Stimulated activated CD4-positive, alpha-beta T cell treated with anti-CD3 and anti-CD28 coated beads, TNF-alpha, amount 100 ng/mL, for 24 hours (primary cell): ENCODE results near the gene NCBP1.

Experiments
- DNase-seq, 3 experiments: peaks; one replicate each; pipeline ENCODE4 v3.0.0-alpha.2; 2020; ENCODE audit warnings: low read depth in 3 of 3

Gene NCBP1

DNA sequence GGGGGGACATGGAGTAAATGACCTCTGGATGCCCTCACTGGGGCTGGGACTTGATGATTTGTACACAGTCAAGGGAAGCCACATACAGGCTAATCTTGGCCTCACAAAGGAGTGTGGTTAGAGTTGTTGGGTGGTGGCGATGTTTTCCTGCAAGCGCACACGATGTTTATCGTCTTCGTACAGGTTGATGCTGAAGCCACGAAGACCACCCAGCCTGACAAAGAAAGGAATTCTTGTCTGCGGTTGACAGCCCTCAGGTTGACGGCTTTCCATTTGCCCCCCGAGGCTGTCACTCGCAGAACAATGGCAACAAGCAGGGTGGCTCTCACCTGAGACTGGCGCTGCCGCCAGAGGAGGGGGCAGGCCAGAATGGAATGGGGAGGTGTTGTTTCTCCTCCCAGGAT is 77.6 kb downstream of the NCBP1 start:
- no peak for DNase-seq

GRCh38 chr9:97714435-97714834 is 80.8 kb downstream of the NCBP1 start:
- no peak for DNase-seq

DNA sequence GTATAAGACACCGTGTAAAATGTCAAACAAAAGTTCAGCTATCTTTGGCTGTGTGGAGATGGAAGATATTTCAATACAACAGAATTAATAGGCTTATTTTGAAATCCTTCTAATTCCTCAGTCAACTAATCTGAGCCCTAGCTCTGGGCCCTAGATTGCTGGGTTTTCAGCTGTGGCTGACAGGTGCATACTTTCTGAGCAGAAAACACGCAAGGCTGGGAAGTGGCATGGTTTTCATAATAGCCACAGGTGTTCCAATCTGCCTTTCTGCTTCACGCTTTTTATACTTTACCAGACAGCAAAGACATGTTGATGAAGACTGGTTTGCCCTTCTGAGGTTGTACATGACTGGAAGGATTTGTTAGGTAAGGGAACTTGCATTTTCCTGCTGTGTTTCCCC is 84.2 kb downstream of the NCBP1 start:
- no peak for DNase-seq

GRCh38 chr9:97721396-97721795 is 87.8 kb downstream of the NCBP1 start:
- no peak for DNase-seq

DNA sequence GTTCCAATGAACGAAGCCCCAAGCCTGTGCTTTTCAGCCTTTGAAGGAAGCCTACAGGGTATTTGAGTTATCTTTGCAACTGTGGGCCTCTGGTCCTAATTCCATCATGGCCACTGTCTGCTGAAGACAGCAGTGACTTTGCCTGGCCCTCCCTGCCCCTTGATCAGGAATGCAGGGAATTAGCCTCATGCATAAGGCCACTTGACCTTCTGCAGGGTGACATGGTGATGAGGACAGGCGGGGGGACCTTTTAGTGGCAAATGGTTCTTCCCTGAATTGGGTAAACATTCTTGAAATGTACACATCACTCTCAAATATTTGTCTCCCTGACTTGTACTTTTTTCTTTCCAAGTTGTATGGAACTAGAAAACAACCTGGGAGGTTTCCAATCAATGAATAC is 88.7 kb downstream of the NCBP1 start:
- DNase-seq = no peak
